ENCODE measurements around the gene KAZN.

Gene KAZN

DNA sequence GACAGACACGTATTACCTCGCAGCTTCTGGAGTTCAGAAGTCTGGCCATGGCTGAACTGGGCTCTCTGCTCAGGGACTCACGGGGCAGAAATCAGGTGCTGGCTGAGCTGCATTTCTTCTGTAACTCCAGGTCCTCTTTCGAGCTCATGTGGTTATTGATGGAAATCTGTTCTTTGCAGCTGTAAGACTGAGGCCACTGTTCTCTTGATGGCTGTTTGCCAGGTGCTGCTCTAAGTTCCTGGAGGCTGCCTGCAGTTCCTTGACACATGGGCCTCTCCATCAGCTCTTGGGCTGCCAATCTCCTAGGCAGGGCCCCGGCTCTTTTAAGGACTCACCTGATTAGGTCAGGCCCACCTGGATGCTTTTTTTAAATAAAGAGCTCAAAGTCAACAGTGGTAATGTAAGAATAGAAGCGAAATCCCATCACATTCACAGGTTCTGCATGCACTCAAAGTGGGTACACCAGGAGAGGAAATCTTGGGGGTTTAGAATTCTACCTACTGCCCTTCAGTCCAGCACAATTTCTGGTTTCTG lies 139.1 kb downstream of the KAZN start:
- peaks cover 89% of the 10 kb centered on the region for H3K4me1 ChIP-seq (ENCODE audit: control insufficient read depth, low read length)
- no peaks in the 10 kb centered on the region for H3K9me2 ChIP-seq (replicated peaks; ENCODE audit: control insufficient read depth, low read length)
- H4K20me1 ChIP-seq (ENCODE audit: control insufficient read depth, insufficient read depth, low read depth, low read length) = no peaks in the 10 kb centered on the region
- H3K79me2 ChIP-seq (ENCODE audit: control insufficient read depth, low read length) = peaks cover 37% of the 10 kb centered on the region
- H3F3A ChIP-seq (ENCODE audit: control insufficient read depth, insufficient read depth) = peaks cover 22% of the 10 kb centered on the region
- H3K4me2 ChIP-seq (ENCODE audit: low read length) = peak overlapping the region; percentile 65
- peaks cover 10% of the 10 kb centered on the region; the same call in 1 of the 2 replicates for H3K27me3 ChIP-seq (ENCODE audit: control insufficient read depth, low read length)
- H3K27ac ChIP-seq (ENCODE audit: low read depth, low read length) = peak overlapping the region; percentile 90
- H3K9me3 ChIP-seq (ENCODE audit: control insufficient read depth, insufficient read depth, low read length) = no peaks in the 10 kb centered on the region
- TF ChIP-seq EZH2phosphoT487 (IDR thresholded peaks at IDR 0.05; ENCODE audit: borderline replicate concordance, low read length) = no peak
- TF ChIP-seq, protein P1, sequence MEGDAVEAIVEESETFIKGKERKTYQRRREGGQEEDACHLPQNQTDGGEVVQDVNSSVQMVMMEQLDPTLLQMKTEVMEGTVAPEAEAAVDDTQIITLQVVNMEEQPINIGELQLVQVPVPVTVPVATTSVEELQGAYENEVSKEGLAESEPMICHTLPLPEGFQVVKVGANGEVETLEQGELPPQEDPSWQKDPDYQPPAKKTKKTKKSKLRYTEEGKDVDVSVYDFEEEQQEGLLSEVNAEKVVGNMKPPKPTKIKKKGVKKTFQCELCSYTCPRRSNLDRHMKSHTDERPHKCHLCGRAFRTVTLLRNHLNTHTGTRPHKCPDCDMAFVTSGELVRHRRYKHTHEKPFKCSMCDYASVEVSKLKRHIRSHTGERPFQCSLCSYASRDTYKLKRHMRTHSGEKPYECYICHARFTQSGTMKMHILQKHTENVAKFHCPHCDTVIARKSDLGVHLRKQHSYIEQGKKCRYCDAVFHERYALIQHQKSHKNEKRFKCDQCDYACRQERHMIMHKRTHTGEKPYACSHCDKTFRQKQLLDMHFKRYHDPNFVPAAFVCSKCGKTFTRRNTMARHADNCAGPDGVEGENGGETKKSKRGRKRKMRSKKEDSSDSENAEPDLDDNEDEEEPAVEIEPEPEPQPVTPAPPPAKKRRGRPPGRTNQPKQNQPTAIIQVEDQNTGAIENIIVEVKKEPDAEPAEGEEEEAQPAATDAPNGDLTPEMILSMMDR (IDR thresholded peaks at IDR 0.05; ENCODE audit: low read depth, low read length, poor library complexity, severe bottlenecking) = no peak
- peak overlapping the region; percentile 58 for H3K4me3 ChIP-seq (ENCODE audit: low read length)
- H3K36me3 ChIP-seq (ENCODE audit: control insufficient read depth, low read length) = peaks cover 17% of the 10 kb centered on the region

DNA sequence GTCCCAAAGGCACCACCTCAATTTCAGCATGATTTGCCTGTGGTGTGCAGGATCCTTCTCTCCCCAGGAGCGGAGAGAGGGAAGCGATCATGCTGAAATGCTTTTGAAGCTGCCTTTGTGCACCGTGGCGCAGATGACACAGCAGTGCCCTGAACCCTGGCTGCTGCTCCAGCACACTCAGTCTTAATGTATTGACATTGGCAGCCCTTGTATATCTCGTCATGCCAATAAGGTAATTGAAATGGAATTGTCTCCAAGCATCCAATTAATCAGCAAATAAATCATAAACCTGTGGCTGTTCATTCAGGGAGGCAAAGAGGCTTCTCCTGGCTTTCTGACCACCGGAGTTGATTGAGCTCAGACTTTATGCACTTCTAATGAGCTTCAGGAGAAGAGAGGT lies 139.8 kb downstream of the KAZN start:
- Histone ChIP-seq H3K4me2 (ENCODE audit: low read length) (peak overlapping the region; percentile 65), H3F3A (ENCODE audit: control insufficient read depth, insufficient read depth) (peaks cover 20% of the 10 kb centered on the region), H3K27ac (ENCODE audit: low read depth, low read length) (peak overlapping the region; percentile 90), H3K36me3 (ENCODE audit: control insufficient read depth, low read length) (peaks cover 13% of the 10 kb centered on the region), H3K27me3 (ENCODE audit: control insufficient read depth, low read length) (peaks cover 10% of the 10 kb centered on the region; the same call in 1 of the 2 replicates), H3K79me2 (ENCODE audit: control insufficient read depth, low read length) (peaks cover 31% of the 10 kb centered on the region), H3K9me2 (replicated peaks; ENCODE audit: control insufficient read depth, low read length) (no peaks in the 10 kb centered on the region), H3K9me3 (ENCODE audit: control insufficient read depth, insufficient read depth, low read length) (no peaks in the 10 kb centered on the region), H3K4me1 (ENCODE audit: control insufficient read depth, low read length) (peaks cover 83% of the 10 kb centered on the region), H3K4me3 (ENCODE audit: low read length) (peak overlapping the region; percentile 58), H4K20me1 (ENCODE audit: control insufficient read depth, insufficient read depth, low read depth, low read length) (no peaks in the 10 kb centered on the region)
- TF ChIP-seq, protein P1 (IDR thresholded peaks at IDR 0.05; ENCODE audit: low read depth, low read length, poor library complexity, severe bottlenecking) = no peak
- no peak for TF ChIP-seq EZH2phosphoT487 (IDR thresholded peaks at IDR 0.05; ENCODE audit: borderline replicate concordance, low read length)

DNA sequence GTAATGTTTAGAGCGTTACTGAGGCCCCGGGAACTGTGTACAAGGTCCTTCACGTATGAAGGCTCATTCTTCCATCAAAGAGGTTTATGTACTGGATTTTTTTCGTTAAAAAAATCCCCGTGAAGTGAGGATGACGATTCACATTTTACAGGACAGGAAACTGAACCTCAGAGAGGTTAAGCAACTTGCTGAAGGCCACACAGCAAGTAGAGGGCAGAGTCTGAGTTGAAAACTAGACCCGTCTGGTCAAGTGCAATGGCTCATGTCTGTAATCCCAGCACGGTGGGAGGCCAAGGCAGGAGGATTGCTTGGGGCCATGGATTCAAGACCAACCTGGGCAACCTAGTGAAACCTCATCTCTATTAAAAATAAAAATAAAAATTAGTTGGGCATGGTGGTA lies 140.2 kb downstream of the KAZN start:
- Histone ChIP-seq H4K20me1 (ENCODE audit: control insufficient read depth, insufficient read depth, low read depth, low read length) (no peaks in the 10 kb centered on the region), H3K9me3 (ENCODE audit: control insufficient read depth, insufficient read depth, low read length) (no peaks in the 10 kb centered on the region), H3K27ac (ENCODE audit: low read depth, low read length) (peak overlapping the region; percentile 90), H3K27me3 (ENCODE audit: control insufficient read depth, low read length) (peaks cover 10% of the 10 kb centered on the region; the same call in 1 of the 2 replicates), H3K4me1 (ENCODE audit: control insufficient read depth, low read length) (peaks cover 79% of the 10 kb centered on the region), H3K79me2 (ENCODE audit: control insufficient read depth, low read length) (peaks cover 26% of the 10 kb centered on the region), H3K4me3 (ENCODE audit: low read length) (peak overlapping the region; percentile 58; the same call in 1 of the 2 replicates), H3K4me2 (ENCODE audit: low read length) (peak overlapping the region; percentile 65), H3K9me2 (replicated peaks; ENCODE audit: control insufficient read depth, low read length) (no peaks in the 10 kb centered on the region), H3K36me3 (ENCODE audit: control insufficient read depth, low read length) (peaks cover 10% of the 10 kb centered on the region; the same call in 1 of the 2 replicates), H3F3A (ENCODE audit: control insufficient read depth, insufficient read depth) (peaks cover 20% of the 10 kb centered on the region)
- no peak for TF ChIP-seq EZH2phosphoT487 (IDR thresholded peaks at IDR 0.05; ENCODE audit: borderline replicate concordance, low read length)
- TF ChIP-seq, protein P1 (IDR thresholded peaks at IDR 0.05; ENCODE audit: low read depth, low read length, poor library complexity, severe bottlenecking) = no peak
